ENCODE data around the gene SCUBE3. TPM values are rescaled to one million over a fixed set of nuclear protein-coding genes. Genes with fewer than 3 reads are reported as not detected.

SCUBE3 gene
- total RNA-seq, 2 donors from 2014 or later, result 0.09 to 0.67 TPM

- ATAC-seq (no peak), DNase-seq (no peak)
- intact Hi-C loops (cut with DNase I, micrococcal nuclease), result loop anchor here in 1 of 2 donors (2.0 kb wide), 1 partner anchor 57 kb away; no protein-coding TSS in a partner anchor
Observed at GRCh38 chr6:35203680-35204079, 10.1 kb upstream of the SCUBE3 start.

GRCh38 chr6:35206346-35206745 is 7.4 kb upstream of the SCUBE3 start:
- intact Hi-C loops (cut with DNase I, micrococcal nuclease), result no loop called here
- ATAC-seq (no peak), DNase-seq (no peak)

- intact Hi-C loops (cut with DNase I, micrococcal nuclease), result no loop called here
- no peak for DNase-seq
Observed at GRCh38 chr6:35208419-35208818, 5.3 kb upstream of the SCUBE3 start.

GRCh38 chr6:35209081-35209480 is 4.7 kb upstream of the SCUBE3 start:
- intact Hi-C loops (cut with DNase I, micrococcal nuclease), result no loop called here
- no peak for DNase-seq
- no peak for ATAC-seq

More at GRCh38 chr6:35208419-35208818, 5.3 kb upstream of the SCUBE3 start:
- ATAC-seq, result no peak

- ATAC-seq (no peak), DNase-seq (no peak)
- intact Hi-C loops (cut with DNase I, micrococcal nuclease), result no loop called here
Observed at GRCh38 chr6:35209622-35210247, 4.0 kb upstream of the SCUBE3 start.

GRCh38 chr6:35213298-35213791 is 411 bp upstream of the SCUBE3 start:
- ATAC-seq (peak; percentile 17), DNase-seq (no peak)
- intact Hi-C loops (cut with DNase I, micrococcal nuclease), result no loop called here

GRCh38 chr6:35214869-35215664 is 1.3 kb downstream of the SCUBE3 start:
- ATAC-seq, result no peak
- intact Hi-C loops (cut with DNase I, micrococcal nuclease), result no loop called here

GRCh38 chr6:35215665-35216411 is 2.1 kb downstream of the SCUBE3 start:
- ATAC-seq, result no peak
- no peak for DNase-seq
- intact Hi-C loops (cut with DNase I, micrococcal nuclease), result no loop called here

More at GRCh38 chr6:35214869-35215664, 1.3 kb downstream of the SCUBE3 start:
- DNase-seq, result no peak

GRCh38 chr6:35216412-35216732 is 2.6 kb downstream of the SCUBE3 start:
- intact Hi-C loops (cut with DNase I, micrococcal nuclease), result no loop called here
- ATAC-seq (no peak), DNase-seq (no peak)

GRCh38 chr6:35216851-35217811 is 3.4 kb downstream of the SCUBE3 start:
- no peak for ATAC-seq
- DNase-seq, result no peak
- intact Hi-C loops (cut with DNase I, micrococcal nuclease), result no loop called here

GRCh38 chr6:35218021-35218420 is 4.3 kb downstream of the SCUBE3 start:
- ATAC-seq (no peak), DNase-seq (no peak)
- intact Hi-C loops (cut with DNase I, micrococcal nuclease), result no loop called here

- no peak for ATAC-seq
- intact Hi-C loops (cut with DNase I, micrococcal nuclease), result no loop called here
- DNase-seq, result no peak
Observed at GRCh38 chr6:35218456-35218855, 4.7 kb downstream of the SCUBE3 start.

GRCh38 chr6:35219683-35220326 is 6.0 kb downstream of the SCUBE3 start:
- ATAC-seq (no peak), DNase-seq (no peak)
- intact Hi-C loops (cut with DNase I, micrococcal nuclease), result no loop called here

GRCh38 chr6:35220711-35221110 is 7.0 kb downstream of the SCUBE3 start:
- ATAC-seq (no peak), DNase-seq (no peak)
- intact Hi-C loops (cut with DNase I, micrococcal nuclease), result no loop called here

GRCh38 chr6:35223396-35223795 is 9.6 kb downstream of the SCUBE3 start:
- ATAC-seq (no peak), DNase-seq (no peak)
- intact Hi-C loops (cut with DNase I, micrococcal nuclease), result no loop called here

- no peak for DNase-seq
- intact Hi-C loops (cut with DNase I, micrococcal nuclease), result no loop called here
- no peak for ATAC-seq
Observed at GRCh38 chr6:35224720-35225119, 11.0 kb downstream of the SCUBE3 start.

GRCh38 chr6:35228481-35228880 is 14.7 kb downstream of the SCUBE3 start:
- DNase-seq (no peak), ATAC-seq (no peak)
- intact Hi-C loops (cut with DNase I, micrococcal nuclease), result no loop called here

- DNase-seq (no peak), ATAC-seq (no peak)
- intact Hi-C loops (cut with DNase I, micrococcal nuclease), result no loop called here
Observed at GRCh38 chr6:35229304-35229703, 15.5 kb downstream of the SCUBE3 start.

Measured in left colon (tissue), 2 donors.